B cell (primary cell): ENCODE data around the gene RANBP9. TPM values are rescaled to one million over a fixed set of nuclear protein-coding genes. Genes with fewer than 3 reads are reported as not detected.

Experiments
- ATAC-seq: fragments of 200-7000 bp; cut with Tn5 transposase; one replicate; pipeline ENCODE4 v1.10.0; 2021; ENCODE audit warnings: low read depth, mild to moderate bottlenecking, moderate number of reproducible peaks, moderate library complexity
- CTCF ChIA-PET: fragments of 350-600 bp; sonication (Branson Sonifier 250); formaldehyde crosslinking; loops from one replicate; lab custom pipeline; 2021; ENCODE audit warnings: antibody characterized with exemption, inconsistent platforms; lab: Charles Lee
- POLR2A ChIA-PET: fragments of 350-600 bp; sonication (Branson Sonifier 250); formaldehyde crosslinking; loops from one replicate; lab custom pipeline; 2021; ENCODE audit warnings: antibody characterized with exemption; lab: Charles Lee
- DNase-seq: peaks from one replicate; pipeline ENCODE4 v3.0.0; 2013
- H2AFZ ChIP-seq: 2 replicates; pipeline ENCODE4 v1.6.1; 2012; ENCODE audit warnings: mild to moderate bottlenecking, low read depth, low read length; ENCODE audit not compliant: insufficient read depth, poor library complexity, severe bottlenecking
- H3K27ac ChIP-seq, 2 donors: 1 replicate in 1 of 2; 2 replicates in 1 of 2; pipeline ENCODE4 v1.5.1; 2012 to 2013; ENCODE audit warnings: low read length in 2 of 2, mild to moderate bottlenecking in 2 of 2, moderate library complexity in 1 of 2
- H3K27me3 ChIP-seq, 4 experiments: fragments of 200-600 bp in 1 of 4; sonication (generic) in 1 of 4; replicated peaks in 1 of 4; 1 replicate in 2 of 4; 2 replicates in 2 of 4; pipeline versions ENCODE4 v1.6.1 to v1.7.0; 2013 to 2016; ENCODE audit warnings: low read length in 3 of 4, mild to moderate bottlenecking in 2 of 4, mixed read lengths in 1 of 4, moderate library complexity in 1 of 4; ENCODE audit not compliant: insufficient read depth in 4 of 4, control insufficient read depth in 3 of 4; ENCODE audit errors: control extremely low read depth in 1 of 4
- H3K36me3 ChIP-seq, 2 experiments: replicated peaks in 1 of 2; 1 replicate in 1 of 2; 2 replicates in 1 of 2; pipeline versions ENCODE4 v1.6.1 to v1.7.1; 2013; ENCODE audit warnings: low read length in 1 of 2; ENCODE audit not compliant: insufficient read depth in 2 of 2, control insufficient read depth in 1 of 2; ENCODE audit errors: control extremely low read depth in 1 of 2, extremely low read depth in 1 of 2
- H3K4me1 ChIP-seq, 2 donors: fragments of 200-600 bp in 1 of 2; sonication (generic) in 1 of 2; 1 replicate in 1 of 2; 2 replicates in 1 of 2; pipeline versions ENCODE4 v1.5.1 to v1.6.1; 2013 to 2017; ENCODE audit warnings: low read length in 2 of 2; ENCODE audit not compliant: control insufficient read depth in 2 of 2, insufficient read depth in 2 of 2
- H3K4me2 ChIP-seq: replicated peaks from 2 replicates; pipeline ENCODE3; 2012; ENCODE audit warnings: mild to moderate bottlenecking, low read depth, low read length; ENCODE audit not compliant: poor library complexity, severe bottlenecking
- H3K4me3 ChIP-seq, 5 experiments: fragments of 200-600 bp in 1 of 5; sonication (generic) in 1 of 5; 1 replicate in 3 of 5; 2 replicates in 2 of 5; pipeline versions ENCODE4 v1.5.1 to v1.7.0; 2011 to 2016; ENCODE audit warnings: low read length in 4 of 5, mild to moderate bottlenecking in 4 of 5, low read depth in 2 of 5, control low read depth in 1 of 5, moderate library complexity in 1 of 5; ENCODE audit not compliant: insufficient read depth in 1 of 5; ENCODE audit errors: control extremely low read depth in 1 of 5, extremely low read depth in 1 of 5
- H3K79me2 ChIP-seq: fragments of 200-600 bp; sonication (generic); one replicate; pipeline ENCODE4 v1.6.0; 2016; ENCODE audit warnings: low read length; ENCODE audit not compliant: control insufficient read depth, insufficient read depth
- H3K9ac ChIP-seq: fragments of 200-600 bp; sonication (generic); 2 replicates; pipeline ENCODE4 v1.6.1; 2017; ENCODE audit warnings: mild to moderate bottlenecking, low read length, moderate library complexity
- H3K9me3 ChIP-seq, 3 donors: one replicate each; pipeline versions ENCODE4 v1.6.1 to v1.7.1; 2013; ENCODE audit warnings: low read length in 2 of 3; ENCODE audit not compliant: control insufficient read depth in 2 of 3, insufficient read depth in 1 of 3; ENCODE audit errors: control extremely low read depth in 1 of 3
- H4K20me1 ChIP-seq: 2 replicates; pipeline ENCODE4 v1.6.0; 2012; ENCODE audit warnings: mild to moderate bottlenecking, low read length; ENCODE audit not compliant: insufficient read depth, control insufficient read depth, poor library complexity, severe bottlenecking
- H3K27ac Mint-ChIP-seq: one replicate; pipeline ENCODE4 v1.8.0; 2021; ENCODE audit warnings: mixed read lengths
- H3K27me3 Mint-ChIP-seq: one replicate; pipeline ENCODE4 v1.8.0; 2021; ENCODE audit warnings: mixed read lengths
- H3K4me1 Mint-ChIP-seq: one replicate; pipeline ENCODE4 v1.8.0; 2021; ENCODE audit warnings: mixed read lengths
- H3K4me3 Mint-ChIP-seq: one replicate; pipeline ENCODE4 v1.8.0; 2021; ENCODE audit warnings: mixed read lengths
- H3K9me3 Mint-ChIP-seq: one replicate; pipeline ENCODE4 v1.8.0; 2022; ENCODE audit warnings: mixed read lengths; ENCODE audit not compliant: insufficient read depth
- EZH2 ChIP-seq: IDR thresholded peaks from 2 replicates; pipeline ENCODE4 v1.6.1; 2012; ENCODE audit warnings: borderline replicate concordance, low read depth, mild to moderate bottlenecking, moderate library complexity, low read length; ENCODE audit not compliant: insufficient read depth, poor library complexity, severe bottlenecking
- WGBS: methylation state at CpG from one replicate; pipeline ENCODE4 v1.1.5; 2013; ENCODE audit warnings: missing lambda C conversion rate; ENCODE audit not compliant: insufficient coverage; 5-methylcytosine and 5-hydroxymethylcytosine counted together
- intact Hi-C: fragments of 100-400 bp; cut with micrococcal nuclease; formaldehyde crosslinking; loops from one replicate; pipeline ENCODE4 v1.10.0; 2022
- polyA plus RNA-seq: library from polyadenylated mRNA; depleted of rRNA; stranded (reverse); fragments of >200 nt; gene quantifications from 2 replicates; pipeline ENCODE4 v1.2.3, GENCODE V29; 2012
- total RNA-seq, 2 donors: library from RNA; stranded (reverse); fragments of 120-200 nt in 1 of 2; gene quantifications; 1 replicate in 1 of 2; 2 replicates in 1 of 2; pipeline versions ENCODE4 v1.2.3 to v1.2.4, GENCODE V29; 2013 to 2022
- TF ChIP-seq, protein P1 (sequence below): fragments of 200-600 bp; IDR thresholded peaks from one replicate; pipeline ENCODE4 v1.8.0; 2022; ENCODE audit warnings: antibody characterized with exemption, mild to moderate bottlenecking

Gene RANBP9
- total and polyA plus RNA-seq, 2 donors (not counting 1 experiment from before 2014, with no cell fraction given): 20.0 to 34.1 TPM

GRCh38 chr6:13702809-13703302, 8.8 kb downstream of the RANBP9 start:
- Mint-ChIP-seq H3K27ac (no peak overlapping the region), H3K4me1 (peaks cover 25% of the 10 kb centered on the region), H3K9me3 (no peaks in the 10 kb centered on the region), H3K4me3 (no peak overlapping the region), H3K27me3 (no peaks in the 10 kb centered on the region)
- DNase-seq: peak; percentile 57
- peak overlapping the region; percentile 34 for H3K4me2 ChIP-seq
- no peak for TF ChIP-seq EZH2
- POLR2A ChIA-PET: no interaction called here
- H3K36me3 ChIP-seq: no peaks in the 10 kb centered on the region
- no peak overlapping the region for H3K4me3 ChIP-seq
- H3K27ac ChIP-seq: peak overlapping the region in 1 of 2 donors; percentile 16
- H3K9ac ChIP-seq: no peak overlapping the region
- no peak overlapping the region for H2AFZ ChIP-seq
- WGBS: 19% methylated on average over 3 of the region's 4 CpGs
- intact Hi-C loops: no loop called here
- ATAC-seq: peak; percentile 87
- H3K27me3 ChIP-seq: no peaks in the 10 kb centered on the region
- peaks cover 24 to 25% of the 10 kb centered on the region in 2 donors for H3K4me1 ChIP-seq
- peaks cover 0 to 4% (median 0%) of the 10 kb centered on the region in 3 donors for H3K9me3 ChIP-seq
- H3K79me2 ChIP-seq: peaks cover 98% of the 10 kb centered on the region
- CTCF ChIA-PET: no interaction called here
- peaks cover 54% of the 10 kb centered on the region for H4K20me1 ChIP-seq

GRCh38 chr6:13700232-13700631, 11.4 kb downstream of the RANBP9 start:
- Histone ChIP-seq H3K4me3 (no peak overlapping the region), H3K4me2 (no peak overlapping the region), H3K9me3 (no peaks in the 10 kb centered on the region), H3K27me3 (no peaks in the 10 kb centered on the region), H3K36me3 (no peaks in the 10 kb centered on the region), H3K79me2 (peaks cover 98% of the 10 kb centered on the region), H4K20me1 (peaks cover 51% of the 10 kb centered on the region), H3K4me1 (peaks cover 36 to 39% of the 10 kb centered on the region in 2 donors), H3K27ac (no peak overlapping the region), H2AFZ (no peak overlapping the region), H3K9ac (no peak overlapping the region)
- H3K27ac Mint-ChIP-seq: no peak overlapping the region
- H3K4me3 Mint-ChIP-seq: no peak overlapping the region
- no peak for DNase-seq
- intact Hi-C loops: no loop called here
- no peaks in the 10 kb centered on the region for H3K27me3 Mint-ChIP-seq
- peaks cover 42% of the 10 kb centered on the region for H3K4me1 Mint-ChIP-seq
- WGBS: 100% methylated on average over 3 of the region's 3 CpGs
- TF ChIP-seq, protein P1, sequence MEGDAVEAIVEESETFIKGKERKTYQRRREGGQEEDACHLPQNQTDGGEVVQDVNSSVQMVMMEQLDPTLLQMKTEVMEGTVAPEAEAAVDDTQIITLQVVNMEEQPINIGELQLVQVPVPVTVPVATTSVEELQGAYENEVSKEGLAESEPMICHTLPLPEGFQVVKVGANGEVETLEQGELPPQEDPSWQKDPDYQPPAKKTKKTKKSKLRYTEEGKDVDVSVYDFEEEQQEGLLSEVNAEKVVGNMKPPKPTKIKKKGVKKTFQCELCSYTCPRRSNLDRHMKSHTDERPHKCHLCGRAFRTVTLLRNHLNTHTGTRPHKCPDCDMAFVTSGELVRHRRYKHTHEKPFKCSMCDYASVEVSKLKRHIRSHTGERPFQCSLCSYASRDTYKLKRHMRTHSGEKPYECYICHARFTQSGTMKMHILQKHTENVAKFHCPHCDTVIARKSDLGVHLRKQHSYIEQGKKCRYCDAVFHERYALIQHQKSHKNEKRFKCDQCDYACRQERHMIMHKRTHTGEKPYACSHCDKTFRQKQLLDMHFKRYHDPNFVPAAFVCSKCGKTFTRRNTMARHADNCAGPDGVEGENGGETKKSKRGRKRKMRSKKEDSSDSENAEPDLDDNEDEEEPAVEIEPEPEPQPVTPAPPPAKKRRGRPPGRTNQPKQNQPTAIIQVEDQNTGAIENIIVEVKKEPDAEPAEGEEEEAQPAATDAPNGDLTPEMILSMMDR: no peak
- no peak for TF ChIP-seq EZH2
- ChIA-PET CTCF (interaction anchor here (1.1 kb wide), 1 partner anchor 94 kb away, joined by 3 read pairs; no protein-coding TSS in a partner anchor), POLR2A (no interaction called here)
- H3K9me3 Mint-ChIP-seq: no peaks in the 10 kb centered on the region
- ATAC-seq: no peak
